EL (cell line): ENCODE data around the gene SLC25A26.
"Not testable (repeated sequence)": the region's sequence is repeated elsewhere in the genome, so short reads cannot be mapped to it uniquely, and the experiment has no call there.

ENCODE experiments used
- DNase-seq: peaks from one replicate; pipeline ENCODE4 v3.0.0-alpha.2; 2016

Gene SLC25A26

DNA sequence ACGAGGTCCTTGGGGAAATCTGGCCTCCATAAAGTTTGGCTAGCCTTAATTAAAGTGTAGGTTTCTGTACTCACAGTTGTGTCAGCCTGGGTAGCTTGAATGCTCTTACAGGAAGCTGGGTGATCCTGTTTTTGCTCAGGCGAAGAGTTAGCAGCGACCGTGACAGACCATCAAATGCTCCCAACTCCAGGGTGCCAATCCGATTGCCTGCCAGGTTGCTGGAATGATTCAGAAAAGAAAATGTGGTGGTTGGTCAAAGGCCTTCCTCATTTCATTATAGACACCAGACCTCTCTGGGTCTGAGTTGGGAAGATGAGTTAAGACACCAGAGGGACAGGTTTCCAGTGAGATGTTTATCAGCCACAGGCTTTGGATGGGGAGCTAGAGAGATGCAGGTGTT is 194.0 kb downstream of the SLC25A26 start:
- no peak for DNase-seq

DNA sequence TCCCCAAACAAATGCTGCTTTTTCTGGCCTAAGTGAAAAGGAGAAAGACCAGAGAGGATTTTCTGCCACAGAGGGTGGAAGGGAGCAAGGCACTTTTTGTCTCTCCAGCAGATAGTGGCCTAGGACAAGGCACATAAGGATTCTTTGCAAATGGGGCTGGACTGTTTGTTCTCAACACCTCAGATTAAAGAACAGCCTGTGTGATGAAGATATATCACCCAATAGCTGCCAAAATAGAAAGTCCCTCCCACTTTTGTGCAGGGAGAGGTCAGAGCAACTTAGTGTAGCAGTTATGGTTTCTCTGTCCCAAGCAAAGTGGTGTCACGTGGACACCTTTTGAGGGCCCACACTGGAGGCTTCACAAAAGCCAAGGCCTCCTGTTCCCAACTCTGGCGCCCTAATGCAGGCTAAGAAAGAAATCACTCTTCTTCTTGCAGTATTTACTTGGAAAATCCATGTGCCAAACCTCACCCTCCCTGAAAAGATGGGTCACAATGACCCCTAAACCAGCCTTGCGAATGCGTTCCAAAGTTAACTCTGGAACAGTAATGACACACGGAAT is 195.1 kb downstream of the SLC25A26 start:
- no peak for DNase-seq

DNA sequence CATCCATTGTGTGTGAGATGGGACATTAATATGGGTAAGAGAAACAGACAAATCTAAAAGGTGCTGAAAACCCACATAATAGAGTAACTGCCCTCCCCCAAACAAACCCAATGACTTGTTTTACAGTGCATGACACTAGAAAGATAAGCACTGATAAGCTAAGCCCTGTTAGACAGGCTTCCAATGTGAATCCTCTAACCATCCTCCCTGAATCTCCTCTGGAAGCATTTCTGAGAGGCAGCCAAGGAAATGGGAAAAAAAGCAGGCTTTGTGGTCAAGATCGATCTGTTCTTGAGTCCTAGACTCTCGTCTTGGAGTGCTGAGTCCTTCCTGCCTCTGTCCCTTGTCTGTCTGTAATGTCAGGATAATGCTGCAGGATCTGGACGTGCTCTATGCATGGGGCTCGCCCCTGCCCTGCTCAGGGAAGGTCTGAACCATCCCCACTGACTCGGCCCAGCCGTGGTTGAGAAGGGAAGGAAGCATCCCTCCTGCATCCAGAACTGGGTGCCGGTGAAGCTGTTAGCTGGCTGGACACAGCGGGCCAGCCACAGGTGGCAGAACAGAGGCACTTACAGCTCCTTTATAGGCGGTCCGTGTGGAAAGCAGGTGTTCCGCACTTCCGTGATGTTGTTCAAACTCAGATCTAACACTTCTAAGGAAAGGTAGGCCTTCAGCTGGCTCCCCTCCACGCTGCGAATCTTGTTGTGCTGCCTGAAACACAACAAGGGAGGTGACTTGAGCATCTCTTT is 195.9 kb downstream of the SLC25A26 start:
- no peak for DNase-seq

DNA sequence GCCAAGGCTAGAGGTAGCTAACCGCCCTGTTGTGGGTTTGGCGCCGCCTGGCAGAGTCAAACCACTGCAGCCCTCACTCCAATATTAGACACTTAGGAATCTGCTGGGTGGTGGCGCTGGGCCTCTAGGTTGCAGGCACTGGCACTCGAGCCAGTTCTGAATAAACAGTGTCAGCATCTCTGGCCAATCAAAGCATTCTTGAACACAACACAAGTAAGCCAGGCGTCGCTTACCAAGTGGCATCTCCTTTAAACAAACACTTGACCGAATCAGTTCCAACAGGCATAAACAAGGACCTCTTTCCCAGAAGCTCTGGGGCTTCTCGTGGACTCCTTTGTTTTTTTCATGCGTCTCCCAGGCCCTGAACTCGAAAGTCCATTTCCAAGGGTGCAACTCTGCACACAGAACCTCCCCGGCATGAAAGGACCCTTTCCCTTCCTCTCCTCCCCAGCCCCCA is 197.7 kb downstream of the SLC25A26 start:
- DNase-seq = no peak

GRCh38 chr3:66419036-66419435 is 198.2 kb downstream of the SLC25A26 start:
- DNase-seq = no peak

GRCh38 chr3:66421144-66421543 is 200.3 kb downstream of the SLC25A26 start:
- DNase-seq = not testable (repeated sequence)

DNA sequence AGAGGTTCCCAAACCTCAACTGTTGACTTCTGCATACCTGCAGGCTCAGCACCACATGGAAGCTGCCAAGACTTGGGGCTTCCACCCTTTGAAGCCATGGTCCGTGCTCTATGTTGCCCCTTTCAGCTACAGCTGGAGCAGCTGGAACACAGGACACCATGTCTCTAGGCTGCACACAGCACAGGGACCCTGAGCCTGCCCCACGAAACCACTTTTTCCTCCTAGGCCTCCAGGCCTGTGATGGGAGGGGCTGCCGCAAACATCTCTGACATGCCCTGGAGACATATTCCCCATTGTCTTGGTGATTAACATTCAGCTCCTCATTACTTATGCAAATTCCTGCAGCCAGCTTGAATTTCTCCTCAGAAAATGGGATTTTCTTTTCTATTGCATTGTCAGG is 201.1 kb downstream of the SLC25A26 start:
- DNase-seq = not testable (repeated sequence)

- peak; percentile 65 for DNase-seq
Measured at GRCh38 chr3:66423791-66424190, 203.0 kb downstream of the SLC25A26 start.

- no peak for DNase-seq
Measured at GRCh38 chr3:66425032-66425431, 204.2 kb downstream of the SLC25A26 start.

GRCh38 chr3:66425576-66426114 is 204.8 kb downstream of the SLC25A26 start:
- no peak for DNase-seq

DNA sequence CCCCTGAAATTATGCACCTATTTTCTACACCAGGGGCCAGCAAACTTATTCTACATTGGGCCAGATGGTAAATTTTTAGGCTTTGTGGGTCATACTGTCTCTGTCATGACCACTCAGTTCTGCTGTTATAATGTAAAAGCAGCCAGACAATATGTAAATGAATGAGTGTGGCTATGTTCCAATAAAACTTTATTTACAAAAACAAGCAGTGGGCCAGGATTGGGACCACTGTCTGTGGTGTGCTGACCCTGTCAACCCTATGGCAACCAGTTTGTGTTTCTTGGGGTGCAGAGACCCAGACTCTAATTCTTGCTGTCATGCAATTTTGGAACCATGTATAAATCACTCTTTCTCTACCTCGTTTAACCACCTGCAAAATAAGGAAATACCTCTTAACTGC is 205.3 kb downstream of the SLC25A26 start:
- DNase-seq = no peak

- DNase-seq = no peak
Measured at GRCh38 chr3:66427352-66427751, 206.6 kb downstream of the SLC25A26 start.

DNA sequence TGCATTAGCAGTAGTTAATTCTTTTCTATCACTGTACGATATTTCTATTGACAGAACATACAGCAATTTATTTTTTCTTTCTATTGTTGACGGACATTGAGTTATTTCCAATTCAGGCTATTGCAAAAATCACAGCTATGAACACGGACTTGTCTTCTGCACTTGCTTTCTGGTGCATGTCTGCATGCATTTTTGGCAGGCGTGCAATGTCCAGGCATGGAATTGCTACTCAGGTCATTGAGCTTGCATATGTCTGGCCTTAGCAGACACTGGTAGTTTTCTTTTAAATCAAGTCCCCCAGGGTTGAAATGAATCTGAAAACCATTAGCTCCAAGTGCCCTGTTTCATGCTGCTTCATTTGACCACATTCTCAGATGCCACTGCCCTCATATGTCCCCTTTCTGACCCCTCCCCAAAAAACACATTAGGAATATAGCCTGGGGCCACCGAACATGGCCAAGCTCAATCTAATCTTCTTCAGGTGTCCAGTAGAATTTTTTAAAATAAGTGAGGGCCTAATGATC is 207.2 kb downstream of the SLC25A26 start:
- DNase-seq = no peak
